GM18502 (cell line): ENCODE data around the gene LRRC74B.
"Not testable (repeated sequence)": the region's sequence is repeated elsewhere in the genome, so short reads cannot be mapped to it uniquely, and the experiment has no call there.

ENCODE experiments used
- ATAC-seq: cut with Tn5 transposase; IDR thresholded peaks from one replicate; pipeline ENCODE4 v1.9.1; 2021; ENCODE audit warnings: mild to moderate bottlenecking; ENCODE audit not compliant: unreplicated experiment, poor library complexity

The LRRC74B gene

GRCh38 chr22:21030621-21031544 is 14.9 kb upstream of the LRRC74B start:
- no peak for ATAC-seq

- no peak for ATAC-seq
These were observed 14.2 kb upstream of the LRRC74B start for GRCh38 chr22:21031545-21032036.

GRCh38 chr22:21032037-21032867 is 13.5 kb upstream of the LRRC74B start, which contains the start of gene SLC7A4:
SLC7A4 (minus strand) TSS chr22:21032561; CDS start chr22:21031812, 749 bp downstream.
- ATAC-seq = no peak

- no peak for ATAC-seq
These were observed 12.7 kb upstream of the LRRC74B start for GRCh38 chr22:21032868-21033688.

GRCh38 chr22:21033895-21034294 is 11.9 kb upstream of the LRRC74B start:
- no peak for ATAC-seq

- ATAC-seq = no peak
These were observed 10.8 kb upstream of the LRRC74B start for GRCh38 chr22:21034989-21035388.

GRCh38 chr22:21038405-21038804 is 7.3 kb upstream of the LRRC74B start:
- ATAC-seq = no peak

- ATAC-seq = not testable (repeated sequence)
These were observed 6.6 kb upstream of the LRRC74B start for GRCh38 chr22:21039158-21039557.

- no peak for ATAC-seq
These were observed 3.8 kb upstream of the LRRC74B start for GRCh38 chr22:21041937-21042336.

- no peak for ATAC-seq
These were observed 2.5 kb upstream of the LRRC74B start for GRCh38 chr22:21042978-21043859.

- no peak for ATAC-seq
These were observed 1.7 kb upstream of the LRRC74B start for GRCh38 chr22:21043860-21044535.

GRCh38 chr22:21044931-21045584 is 688 bp upstream of the LRRC74B start:
- no peak for ATAC-seq

GRCh38 chr22:21047035-21047661 is 1.4 kb downstream of the LRRC74B start:
- no peak for ATAC-seq

- ATAC-seq = no peak
These were observed 2.0 kb downstream of the LRRC74B start for GRCh38 chr22:21047730-21048129.

GRCh38 chr22:21048448-21048847 is 2.7 kb downstream of the LRRC74B start:
- not testable (repeated sequence) for ATAC-seq

- ATAC-seq = not testable (repeated sequence)
These were observed 3.2 kb downstream of the LRRC74B start for GRCh38 chr22:21048965-21049364.

GRCh38 chr22:21051145-21051830 is 5.5 kb downstream of the LRRC74B start:
- ATAC-seq = no peak
